ENCODE data around the gene FANCM. TPM values are rescaled to one million over a fixed set of nuclear protein-coding genes. Genes with fewer than 3 reads are reported as not detected.

The FANCM gene, protein sequence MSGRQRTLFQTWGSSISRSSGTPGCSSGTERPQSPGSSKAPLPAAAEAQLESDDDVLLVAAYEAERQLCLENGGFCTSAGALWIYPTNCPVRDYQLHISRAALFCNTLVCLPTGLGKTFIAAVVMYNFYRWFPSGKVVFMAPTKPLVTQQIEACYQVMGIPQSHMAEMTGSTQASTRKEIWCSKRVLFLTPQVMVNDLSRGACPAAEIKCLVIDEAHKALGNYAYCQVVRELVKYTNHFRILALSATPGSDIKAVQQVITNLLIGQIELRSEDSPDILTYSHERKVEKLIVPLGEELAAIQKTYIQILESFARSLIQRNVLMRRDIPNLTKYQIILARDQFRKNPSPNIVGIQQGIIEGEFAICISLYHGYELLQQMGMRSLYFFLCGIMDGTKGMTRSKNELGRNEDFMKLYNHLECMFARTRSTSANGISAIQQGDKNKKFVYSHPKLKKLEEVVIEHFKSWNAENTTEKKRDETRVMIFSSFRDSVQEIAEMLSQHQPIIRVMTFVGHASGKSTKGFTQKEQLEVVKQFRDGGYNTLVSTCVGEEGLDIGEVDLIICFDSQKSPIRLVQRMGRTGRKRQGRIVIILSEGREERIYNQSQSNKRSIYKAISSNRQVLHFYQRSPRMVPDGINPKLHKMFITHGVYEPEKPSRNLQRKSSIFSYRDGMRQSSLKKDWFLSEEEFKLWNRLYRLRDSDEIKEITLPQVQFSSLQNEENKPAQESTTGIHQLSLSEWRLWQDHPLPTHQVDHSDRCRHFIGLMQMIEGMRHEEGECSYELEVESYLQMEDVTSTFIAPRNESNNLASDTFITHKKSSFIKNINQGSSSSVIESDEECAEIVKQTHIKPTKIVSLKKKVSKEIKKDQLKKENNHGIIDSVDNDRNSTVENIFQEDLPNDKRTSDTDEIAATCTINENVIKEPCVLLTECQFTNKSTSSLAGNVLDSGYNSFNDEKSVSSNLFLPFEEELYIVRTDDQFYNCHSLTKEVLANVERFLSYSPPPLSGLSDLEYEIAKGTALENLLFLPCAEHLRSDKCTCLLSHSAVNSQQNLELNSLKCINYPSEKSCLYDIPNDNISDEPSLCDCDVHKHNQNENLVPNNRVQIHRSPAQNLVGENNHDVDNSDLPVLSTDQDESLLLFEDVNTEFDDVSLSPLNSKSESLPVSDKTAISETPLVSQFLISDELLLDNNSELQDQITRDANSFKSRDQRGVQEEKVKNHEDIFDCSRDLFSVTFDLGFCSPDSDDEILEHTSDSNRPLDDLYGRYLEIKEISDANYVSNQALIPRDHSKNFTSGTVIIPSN (N-terminal part only)
- 10 to 100 TPM; 10.8 to 14.7 (median 12.8) TPM for polyA plus RNA-seq (ENCODE audit: insufficient read length in 4 of 4)

DNA sequence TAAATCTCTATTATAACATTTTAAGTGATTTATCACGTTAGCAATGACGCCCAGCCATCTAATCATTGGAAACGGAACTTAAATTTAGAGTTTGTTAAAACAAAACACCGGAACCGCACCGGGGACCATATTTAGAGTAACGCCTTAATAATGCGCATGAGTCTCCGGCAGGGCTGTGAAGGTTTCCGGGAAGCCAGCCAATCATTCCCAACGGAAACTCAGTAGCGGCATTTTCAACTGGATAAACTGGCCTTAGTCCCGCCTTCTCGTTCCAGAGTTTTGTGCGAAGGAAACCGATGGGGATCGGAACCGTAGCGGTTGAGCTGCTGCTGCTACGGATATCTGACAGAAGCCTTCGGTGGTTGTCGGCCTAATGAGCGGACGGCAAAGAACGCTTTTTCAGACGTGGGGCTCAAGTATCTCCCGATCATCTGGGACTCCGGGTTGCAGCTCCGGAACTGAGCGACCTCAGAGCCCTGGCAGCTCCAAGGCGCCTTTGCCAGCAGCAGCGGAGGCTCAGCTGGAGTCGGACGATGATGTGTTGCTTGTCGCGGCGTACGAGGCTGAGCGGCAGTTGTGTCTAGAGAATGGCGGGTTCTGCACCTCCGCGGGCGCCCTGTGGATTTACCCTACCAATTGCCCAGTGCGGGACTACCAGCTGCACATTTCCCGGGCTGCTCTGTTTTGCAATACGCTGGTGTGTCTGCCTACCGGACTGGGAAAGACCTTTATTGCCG is at the start of gene FANCM:
FANCM (plus strand) TSS at position 272 of the 737 bp plus-strand sequence; CDS start at position 374, 102 bp downstream.
- DNase-seq (ENCODE audit: low read depth in 4 of 4, low spot score in 3 of 4) = peak; percentile 92 to 98 (median 97)

DNA sequence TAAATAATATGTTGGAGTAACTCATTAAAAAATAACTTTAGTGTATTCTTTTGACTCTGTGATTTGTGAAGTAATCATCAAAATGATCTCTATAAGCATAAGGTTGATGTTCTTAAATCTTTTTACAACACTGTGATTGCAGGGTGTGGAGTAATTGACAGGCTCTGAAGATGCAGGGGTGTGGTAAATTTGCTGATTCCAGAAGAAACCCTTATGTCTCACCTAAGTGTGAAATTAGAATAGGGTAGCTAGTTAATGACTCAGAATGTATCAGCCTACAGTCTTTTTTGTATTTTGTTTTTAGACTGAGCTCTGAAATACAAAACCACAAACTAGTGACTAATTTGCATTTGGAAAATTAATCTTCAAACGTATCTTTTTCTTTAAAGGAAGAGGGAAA is 45.9 kb upstream of the FANCM start:
- DNase-seq (ENCODE audit: low read depth in 4 of 4, low spot score in 3 of 4) = no peak

DNA sequence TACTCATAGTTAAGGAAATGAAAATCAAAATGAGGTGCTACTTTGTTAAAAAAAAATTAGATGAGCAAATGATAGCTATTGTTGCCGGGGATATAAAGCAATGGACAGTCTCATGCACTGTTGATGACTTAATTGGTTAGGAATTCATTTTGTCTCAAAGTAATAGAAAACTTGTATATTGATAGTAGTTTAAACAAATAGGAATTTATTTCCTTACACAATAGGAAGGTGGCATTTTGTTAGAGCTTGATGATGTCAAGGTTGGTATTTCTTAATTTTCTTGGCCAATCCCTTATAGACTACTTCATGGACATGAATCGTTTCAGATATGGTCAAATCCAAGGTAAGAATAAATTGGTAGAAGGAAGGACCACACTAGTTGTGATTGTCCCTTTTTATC is 44.0 kb upstream of the FANCM start:
- DNase-seq (ENCODE audit: low read depth in 4 of 4, low spot score in 3 of 4) = no peak

DNA sequence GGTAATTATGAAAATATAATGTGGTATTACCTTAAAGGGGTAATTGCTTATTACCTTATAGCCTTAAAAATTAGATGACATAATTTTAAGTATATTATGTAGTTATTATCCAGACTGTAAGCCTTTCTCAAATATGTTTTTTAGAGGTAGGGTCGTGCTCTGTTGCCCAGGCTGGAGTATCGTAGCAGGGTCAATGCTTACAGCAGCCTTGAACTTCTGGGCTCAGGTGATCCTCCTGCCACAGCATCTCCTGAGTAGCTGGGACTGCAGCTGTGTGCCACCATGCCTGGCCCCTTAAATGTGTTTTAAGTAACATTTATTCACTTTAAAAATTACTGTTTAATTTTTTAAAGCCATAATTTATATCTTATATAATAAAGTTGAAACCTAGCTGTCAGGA is 41.5 kb upstream of the FANCM start:
- DNase-seq (ENCODE audit: low read depth in 4 of 4, low spot score in 3 of 4) = no peak

DNA sequence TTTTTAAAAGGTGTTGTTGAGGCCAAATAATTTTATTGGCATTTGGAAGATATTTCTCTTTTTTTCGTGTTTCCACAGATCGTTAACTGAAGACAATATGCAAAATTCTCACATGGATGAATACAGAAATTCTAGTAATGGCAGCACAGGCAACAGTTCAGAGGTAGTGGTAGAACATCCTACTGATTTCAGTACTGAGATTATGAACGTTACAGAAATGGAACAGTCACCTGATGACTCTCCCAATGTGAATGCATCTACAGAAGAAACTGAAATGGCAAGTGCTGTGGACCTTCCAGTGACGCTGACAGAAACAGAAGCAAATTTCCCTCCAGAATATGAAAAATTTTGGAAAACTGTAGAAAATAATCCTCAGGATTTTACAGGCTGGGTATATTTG is 40.6 kb upstream of the FANCM start:
- DNase-seq (ENCODE audit: low read depth in 4 of 4, low spot score in 3 of 4) = no peak

DNA sequence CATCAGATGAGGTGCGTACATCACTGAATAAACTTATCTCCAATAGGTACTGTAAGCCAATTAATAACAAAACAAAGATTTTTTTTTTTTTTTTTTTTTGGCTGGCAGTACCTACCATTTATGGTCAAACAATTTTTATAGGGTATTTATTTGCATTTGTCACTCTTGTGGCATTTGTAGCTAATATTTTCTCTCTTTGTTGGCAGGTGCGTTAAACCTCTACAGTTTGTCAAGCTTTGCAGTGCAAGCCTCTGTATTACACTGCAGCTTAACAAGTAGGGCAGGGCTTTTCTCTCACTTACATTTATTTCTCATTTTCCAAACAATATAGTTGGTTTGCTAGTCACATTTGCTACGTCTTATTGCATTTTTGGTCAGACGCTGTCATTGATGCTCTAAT is 39.5 kb upstream of the FANCM start:
- DNase-seq (ENCODE audit: low read depth in 4 of 4, low spot score in 3 of 4) = no peak

DNA sequence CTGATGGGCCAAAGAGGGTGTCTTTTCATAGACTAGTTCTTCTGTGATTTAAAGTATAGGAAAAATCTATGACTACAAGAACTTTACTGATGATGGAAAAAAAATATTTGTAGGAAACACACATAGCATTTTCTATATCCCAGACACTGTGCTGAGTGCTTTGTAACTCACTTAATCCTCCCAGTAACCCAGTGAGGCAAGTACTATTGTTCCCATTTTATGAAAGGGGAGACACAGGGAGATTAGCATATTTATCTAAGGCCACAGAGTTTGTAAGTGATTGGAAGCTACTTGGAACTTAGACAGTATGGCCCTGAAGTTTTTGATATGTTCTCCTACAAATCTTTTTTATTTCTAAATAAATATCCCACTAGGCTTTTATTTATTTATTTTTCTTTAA is 31.9 kb upstream of the FANCM start:
- no peak for DNase-seq (ENCODE audit: low read depth in 4 of 4, low spot score in 3 of 4)

DNA sequence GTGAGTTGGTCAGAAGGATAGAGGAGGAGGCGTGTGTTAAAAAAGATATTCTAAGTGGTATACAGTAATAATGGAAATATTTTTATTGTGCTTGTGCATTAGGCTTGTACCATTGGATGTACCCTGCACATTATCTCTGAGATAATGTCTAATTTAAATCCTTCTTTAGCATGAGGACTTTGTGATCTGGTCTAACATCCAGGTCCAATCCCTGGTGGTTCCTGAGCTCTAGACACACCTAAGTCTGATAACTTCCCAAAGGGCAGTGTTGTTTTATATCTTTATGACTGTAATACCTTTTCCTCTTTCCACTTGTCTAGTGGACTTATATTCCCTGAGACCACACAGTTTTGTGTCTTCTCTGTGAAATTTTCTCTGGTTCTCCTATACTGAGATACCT is 31.2 kb upstream of the FANCM start:
- no peak for DNase-seq (ENCODE audit: low read depth in 4 of 4, low spot score in 3 of 4)

DNA sequence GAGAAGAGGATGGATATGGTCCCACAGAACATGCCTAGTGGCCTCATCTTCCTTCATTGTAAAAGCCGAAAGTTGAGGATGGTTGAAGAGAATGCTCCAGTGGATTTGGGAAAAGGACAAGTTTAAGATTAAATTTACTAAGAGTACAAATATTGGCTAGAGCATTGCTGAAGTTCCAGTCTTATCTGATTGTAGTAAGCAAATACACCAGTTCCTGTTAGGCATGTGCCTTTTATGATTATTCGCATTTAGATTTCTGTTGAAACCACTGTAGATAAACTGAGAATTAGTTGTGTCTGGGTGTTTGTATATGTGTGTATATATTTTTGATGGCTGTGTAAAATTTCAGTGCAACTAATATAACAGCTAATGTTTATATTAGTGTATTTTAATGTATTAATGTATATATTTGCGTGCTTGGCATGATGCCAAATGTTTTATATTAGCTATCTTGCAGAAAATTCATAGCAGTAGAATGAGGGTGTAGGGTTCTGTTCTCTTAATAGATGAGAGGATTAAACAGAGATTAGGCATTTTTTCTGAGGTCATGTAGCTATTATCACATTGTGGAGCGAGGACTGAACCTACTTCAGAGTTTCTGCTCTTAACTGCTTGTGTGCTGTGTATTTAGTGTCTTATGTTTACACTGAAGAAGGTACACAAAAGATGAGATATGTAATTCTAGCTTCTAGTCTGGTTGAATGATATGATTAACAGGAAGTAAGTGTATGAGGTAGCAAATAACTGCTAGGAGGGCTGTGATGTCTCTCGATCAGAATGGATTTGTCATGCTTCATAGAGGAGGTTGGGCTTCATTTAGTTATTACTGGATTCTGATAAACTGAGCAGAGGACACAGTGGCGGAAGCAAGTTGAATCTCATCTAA is 22.6 kb upstream of the FANCM start:
- no peak for DNase-seq (ENCODE audit: low read depth in 4 of 4, low spot score in 3 of 4)

DNA sequence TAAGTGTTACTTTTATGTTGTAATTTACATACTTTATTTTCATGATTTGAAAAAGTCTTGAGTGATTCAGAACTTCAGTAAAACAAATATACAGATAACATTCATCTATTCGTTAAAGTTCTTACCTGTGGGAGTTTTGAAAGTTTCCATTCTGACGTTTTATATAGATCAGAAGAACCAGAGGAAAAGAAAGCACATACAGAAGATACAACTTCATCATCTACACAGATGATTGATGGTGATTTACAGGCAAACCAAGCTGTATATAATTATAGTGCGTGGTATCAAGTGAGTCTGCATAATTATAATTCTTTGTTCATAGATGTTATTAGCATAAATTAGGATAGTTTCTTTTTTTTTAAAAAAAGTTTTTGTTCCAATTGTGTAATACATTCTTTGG is 21.4 kb upstream of the FANCM start:
- DNase-seq (ENCODE audit: low read depth in 4 of 4, low spot score in 3 of 4) = no peak

DNA sequence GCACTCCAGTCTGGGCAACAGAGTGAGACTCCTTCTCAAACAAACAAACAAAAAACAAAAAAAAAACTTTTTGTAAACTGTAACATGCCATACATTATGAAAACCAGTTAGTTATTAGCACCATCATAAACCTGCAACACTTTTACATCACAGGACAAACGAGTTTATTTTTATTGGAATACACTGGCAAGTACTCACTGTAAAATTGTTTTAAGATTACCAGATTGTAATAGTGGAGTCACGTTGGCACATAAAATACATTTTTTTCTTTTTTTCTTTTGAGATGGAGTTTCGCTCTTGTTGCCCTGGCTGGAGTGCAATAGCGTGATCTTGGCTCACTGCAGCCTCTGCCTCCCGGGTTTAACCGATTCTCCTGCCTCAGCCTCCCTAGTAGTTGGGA is 17.1 kb upstream of the FANCM start:
- DNase-seq (ENCODE audit: low read depth in 4 of 4, low spot score in 3 of 4) = no peak

DNA sequence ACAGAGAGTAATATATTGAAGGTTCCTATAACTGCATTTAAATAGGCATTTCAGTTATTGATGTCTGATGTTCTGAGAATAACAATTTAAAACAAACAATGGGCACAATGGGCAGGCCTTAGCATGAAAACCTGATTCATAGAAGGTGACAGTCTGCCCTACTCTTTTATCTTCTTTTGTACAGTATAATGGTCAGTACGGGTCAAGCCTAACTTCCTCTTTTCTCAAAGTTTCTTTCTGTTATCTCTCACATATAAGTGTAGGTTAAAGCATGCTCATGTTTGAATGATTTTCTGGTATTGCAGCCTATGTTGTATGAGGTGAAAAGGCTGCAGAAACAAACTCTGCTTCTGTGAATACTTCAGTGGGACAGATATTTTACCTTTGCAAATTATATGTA is 15.6 kb upstream of the FANCM start:
- DNase-seq (ENCODE audit: low read depth in 4 of 4, low spot score in 3 of 4) = no peak

DNA sequence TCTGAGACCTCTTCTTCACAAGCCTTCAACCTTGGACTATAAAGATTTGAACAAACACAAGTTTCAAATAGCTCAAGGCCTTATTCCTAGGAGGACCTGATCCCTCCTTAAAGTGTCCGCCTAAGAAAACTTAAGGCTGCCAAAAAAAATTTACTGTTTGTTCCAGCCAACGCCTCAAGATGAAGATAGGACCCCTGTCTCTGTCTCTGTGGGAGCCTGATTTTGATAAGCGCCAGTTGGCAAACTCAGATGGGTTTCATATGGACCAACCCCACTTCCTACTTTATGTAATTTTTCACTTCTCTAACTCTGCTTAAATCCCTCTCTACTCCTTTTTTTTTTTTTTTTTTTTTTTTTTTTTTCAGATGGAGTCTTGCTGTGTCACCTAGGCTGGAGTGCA is 12.5 kb upstream of the FANCM start:
- no peak for DNase-seq (ENCODE audit: low read depth in 4 of 4, low spot score in 3 of 4)

DNA sequence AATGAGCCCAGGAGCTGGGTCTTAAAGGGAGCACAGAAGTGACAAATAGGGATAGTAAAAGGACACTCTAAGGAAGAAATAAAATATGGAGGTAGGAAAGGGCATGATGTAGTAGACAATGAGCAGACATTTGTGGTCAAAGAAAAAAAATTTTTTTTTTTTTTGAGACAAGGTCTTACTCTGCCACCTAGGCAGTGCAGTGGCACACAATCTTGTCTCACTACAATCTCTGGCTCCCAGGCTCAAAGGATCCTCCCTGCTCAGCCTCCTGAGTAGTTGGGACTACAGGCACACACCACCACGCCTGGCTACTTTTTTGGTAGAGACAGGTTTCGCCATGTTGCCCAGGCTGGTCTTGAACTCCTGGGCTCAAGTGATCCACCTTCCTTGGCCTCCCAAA is 10.0 kb upstream of the FANCM start:
- no peak for DNase-seq (ENCODE audit: low read depth in 4 of 4, low spot score in 3 of 4)

DNA sequence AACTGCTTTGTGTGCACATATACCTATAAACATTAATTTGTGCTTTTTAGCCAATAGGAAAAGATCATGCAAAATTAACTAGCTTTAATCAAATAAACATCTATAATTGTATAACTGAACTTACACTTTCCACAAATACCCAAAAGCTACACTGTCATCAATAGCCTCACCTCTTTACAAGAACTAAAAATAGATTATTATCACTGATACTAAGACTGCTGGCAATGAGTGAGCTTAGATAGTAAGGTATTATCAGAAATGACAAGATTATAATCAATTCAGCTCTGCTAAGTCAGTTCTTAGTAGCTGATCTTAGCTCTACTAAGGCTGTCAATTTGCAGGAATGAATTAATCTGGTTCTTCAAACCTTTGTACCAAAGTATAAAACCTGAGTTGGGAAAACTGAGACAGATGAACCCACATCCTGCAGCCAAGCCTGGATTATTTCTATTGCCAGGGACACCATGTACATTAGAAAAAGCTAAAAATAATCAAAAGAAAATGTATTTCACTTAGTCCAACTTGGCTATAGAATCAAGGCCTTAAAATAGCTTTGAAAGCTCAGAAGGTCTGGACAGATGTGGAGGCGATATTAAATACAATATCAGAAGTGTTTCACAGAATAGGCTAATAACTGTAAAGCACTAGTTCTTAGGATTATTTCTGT is 6.6 kb upstream of the FANCM start:
- no peak for DNase-seq (ENCODE audit: low read depth in 4 of 4, low spot score in 3 of 4)

DNA sequence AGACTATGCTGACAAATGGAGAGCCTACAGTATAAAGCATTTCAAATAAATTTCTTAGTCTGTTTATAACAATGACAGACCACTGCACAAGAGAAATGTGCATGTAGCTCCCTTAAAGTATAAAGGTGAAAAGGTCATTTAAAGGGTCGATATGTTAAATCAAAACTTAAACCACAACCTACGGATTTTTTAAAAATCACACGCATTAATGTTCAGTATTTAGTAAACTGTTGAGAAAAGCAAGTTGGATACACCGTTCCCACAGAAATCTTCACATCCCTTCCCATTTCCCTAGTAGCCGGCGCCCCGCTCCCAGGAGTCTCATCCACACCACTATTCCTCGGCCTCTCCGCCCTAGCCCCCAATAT is 2.1 kb upstream of the FANCM start:
- peak in 1 of 4 donors; percentile 5 for DNase-seq (ENCODE audit: low read depth in 4 of 4, low spot score in 3 of 4)

DNA sequence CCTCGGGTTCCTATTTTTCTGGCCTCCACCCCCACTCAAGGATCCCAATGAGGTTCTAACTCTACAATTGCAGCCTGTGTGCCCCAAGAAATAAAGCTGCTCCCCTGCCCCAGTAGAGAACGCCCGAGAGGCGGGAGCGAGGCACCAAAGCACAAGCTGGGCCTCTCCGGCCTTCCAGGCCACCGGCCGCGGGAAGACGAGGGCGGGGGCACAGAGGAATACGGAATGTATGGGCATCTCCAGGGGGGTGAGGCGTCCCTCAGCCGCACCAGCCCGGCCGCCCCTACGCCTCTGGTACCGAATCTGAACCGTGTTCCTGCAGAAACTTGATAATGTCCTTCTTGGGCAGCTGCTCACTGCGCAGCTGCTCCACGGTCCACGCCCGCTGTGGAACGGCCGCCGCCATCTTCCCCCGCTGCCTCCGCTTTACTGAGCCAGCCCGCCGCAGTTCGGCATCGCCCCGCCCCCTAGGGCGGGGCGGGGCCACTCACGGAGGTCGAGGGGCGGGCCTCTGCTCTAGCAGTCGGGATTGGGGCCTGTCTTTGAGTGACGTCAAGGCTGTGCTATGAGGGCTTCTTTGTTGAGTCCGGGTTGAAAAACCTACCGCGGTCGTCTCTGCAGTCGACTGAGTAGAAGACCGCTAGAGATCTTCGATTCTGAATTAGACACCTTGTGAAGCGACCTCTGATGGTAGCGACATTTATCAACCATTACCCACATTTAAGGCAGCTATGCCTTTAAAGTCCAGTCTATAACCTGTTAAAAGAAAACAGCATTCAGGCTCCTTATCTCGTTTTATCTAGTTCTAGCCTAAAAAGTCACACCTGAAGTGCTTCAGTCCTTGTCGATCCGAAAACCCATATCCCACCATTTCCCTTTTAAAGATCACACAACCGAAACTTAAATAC is 1.4 kb upstream of the FANCM start, which contains the start of gene FKBP3:
FKBP3 (minus strand) TSS at position 431 of the 908 bp plus-strand sequence; CDS start at position 406, 25 bp downstream.
- DNase-seq (ENCODE audit: low read depth in 4 of 4, low spot score in 3 of 4) = peak; percentile 93 to 97 (median 97)

Measured in left renal pelvis (tissue), 4 donors.